Thoracic aorta (tissue), 2 donors: ENCODE data around the gene TBL1X. TPM values are rescaled to one million over a fixed set of nuclear protein-coding genes. Genes with fewer than 3 reads are reported as not detected.

ENCODE experiments used
- ATAC-seq: fragments of 150-250 bp; one replicate; pipeline ENCODE4 v1.8.0; 2017; ENCODE audit warnings: low read depth; ENCODE audit not compliant: insufficient number of reproducible peaks, low FRiP score
- DNase-seq: peaks from one replicate; pipeline ENCODE4 v3.0.0-alpha.2; 2020; ENCODE audit warnings: low spot score
- H3K27ac ChIP-seq, 2 donors: fragments of 200-600 bp; sonication (generic); 1 replicate in 1 of 2; 2 replicates in 1 of 2; pipeline ENCODE4 v1.5.1; 2016; ENCODE audit warnings: mild to moderate bottlenecking in 2 of 2, moderate library complexity in 2 of 2
- H3K27me3 ChIP-seq: fragments of 200-600 bp; sonication (generic); replicated peaks from 2 replicates; pipeline ENCODE4 v1.6.0; 2016; ENCODE audit warnings: mild to moderate bottlenecking; ENCODE audit not compliant: insufficient read depth
- H3K36me3 ChIP-seq: fragments of 200-600 bp; sonication (generic); one replicate; pipeline ENCODE4 v1.5.1; 2016
- H3K4me1 ChIP-seq, 2 donors: fragments of 200-600 bp; sonication (generic); 1 replicate in 1 of 2; 2 replicates in 1 of 2; pipeline versions ENCODE4 v1.5.1 to v1.6.0; 2016; ENCODE audit warnings: low read depth in 2 of 2, mild to moderate bottlenecking in 1 of 2; ENCODE audit not compliant: control insufficient read depth in 1 of 2
- H3K4me3 ChIP-seq: fragments of 200-600 bp; sonication (generic); 2 replicates; pipeline ENCODE4 v1.5.1; 2016; ENCODE audit warnings: mild to moderate bottlenecking
- H3K9me3 ChIP-seq: fragments of 200-600 bp; sonication (generic); 2 replicates; pipeline ENCODE4 v1.5.1; 2016
- total RNA-seq, 2 donors: library from RNA; depleted of rRNA; stranded (reverse); fragments of >200 nt; gene quantifications; one replicate each; pipeline versions ENCODE4 v1.1.0 to v1.2.3, GENCODE V29; 2016
- TF ChIP-seq, protein P1 (sequence below): fragments of 200-600 bp; sonication (generic); IDR thresholded peaks from one replicate; pipeline ENCODE4 v1.5.1; 2019; ENCODE audit warnings: antibody characterized with exemption

Gene TBL1X
- total RNA-seq, 2 donors from 2014 or later: 37.9 to 39.7 TPM

- TF ChIP-seq, protein P1, sequence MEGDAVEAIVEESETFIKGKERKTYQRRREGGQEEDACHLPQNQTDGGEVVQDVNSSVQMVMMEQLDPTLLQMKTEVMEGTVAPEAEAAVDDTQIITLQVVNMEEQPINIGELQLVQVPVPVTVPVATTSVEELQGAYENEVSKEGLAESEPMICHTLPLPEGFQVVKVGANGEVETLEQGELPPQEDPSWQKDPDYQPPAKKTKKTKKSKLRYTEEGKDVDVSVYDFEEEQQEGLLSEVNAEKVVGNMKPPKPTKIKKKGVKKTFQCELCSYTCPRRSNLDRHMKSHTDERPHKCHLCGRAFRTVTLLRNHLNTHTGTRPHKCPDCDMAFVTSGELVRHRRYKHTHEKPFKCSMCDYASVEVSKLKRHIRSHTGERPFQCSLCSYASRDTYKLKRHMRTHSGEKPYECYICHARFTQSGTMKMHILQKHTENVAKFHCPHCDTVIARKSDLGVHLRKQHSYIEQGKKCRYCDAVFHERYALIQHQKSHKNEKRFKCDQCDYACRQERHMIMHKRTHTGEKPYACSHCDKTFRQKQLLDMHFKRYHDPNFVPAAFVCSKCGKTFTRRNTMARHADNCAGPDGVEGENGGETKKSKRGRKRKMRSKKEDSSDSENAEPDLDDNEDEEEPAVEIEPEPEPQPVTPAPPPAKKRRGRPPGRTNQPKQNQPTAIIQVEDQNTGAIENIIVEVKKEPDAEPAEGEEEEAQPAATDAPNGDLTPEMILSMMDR: no peak
- H3K4me1 ChIP-seq: no peaks in the 10 kb centered on the region
- no peaks in the 10 kb centered on the region for H3K9me3 ChIP-seq
- no peaks in the 10 kb centered on the region for H3K27me3 ChIP-seq
- no peaks in the 10 kb centered on the region for H3K36me3 ChIP-seq
- no peak overlapping the region for H3K4me3 ChIP-seq
- DNase-seq: no peak
- no peak for ATAC-seq
- no peak overlapping the region for H3K27ac ChIP-seq
Observed at GRCh38 chrX:9510366-9510765, 45.5 kb downstream of the TBL1X start.

DNA sequence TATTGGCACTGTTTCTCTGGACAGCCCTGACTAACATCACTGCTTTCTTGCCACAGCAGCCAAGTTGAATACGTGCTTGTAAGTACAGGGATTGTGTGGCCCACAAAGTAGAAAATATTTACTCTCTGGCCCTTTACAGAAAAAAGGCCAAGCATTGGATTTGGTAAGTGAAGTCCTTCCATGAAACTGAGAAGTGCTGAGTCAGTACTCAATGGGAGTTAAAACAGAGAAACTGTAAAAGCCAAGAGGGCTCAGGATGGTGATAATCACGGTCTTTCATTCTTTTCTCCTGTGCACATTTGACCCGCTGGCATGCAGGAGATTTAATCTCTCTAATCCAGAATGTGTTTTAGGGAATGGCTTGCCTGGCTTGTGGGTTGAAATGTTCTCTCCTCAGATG, 46.1 kb downstream of the TBL1X start:
- no peaks in the 10 kb centered on the region for H3K27me3 ChIP-seq
- ATAC-seq (no peak), DNase-seq (no peak)
- H3K27ac ChIP-seq: no peak overlapping the region
- TF ChIP-seq, protein P1: no peak
- H3K4me1 ChIP-seq: no peaks in the 10 kb centered on the region
- H3K9me3 ChIP-seq: no peaks in the 10 kb centered on the region
- H3K4me3 ChIP-seq: no peak overlapping the region
- no peaks in the 10 kb centered on the region for H3K36me3 ChIP-seq

DNA sequence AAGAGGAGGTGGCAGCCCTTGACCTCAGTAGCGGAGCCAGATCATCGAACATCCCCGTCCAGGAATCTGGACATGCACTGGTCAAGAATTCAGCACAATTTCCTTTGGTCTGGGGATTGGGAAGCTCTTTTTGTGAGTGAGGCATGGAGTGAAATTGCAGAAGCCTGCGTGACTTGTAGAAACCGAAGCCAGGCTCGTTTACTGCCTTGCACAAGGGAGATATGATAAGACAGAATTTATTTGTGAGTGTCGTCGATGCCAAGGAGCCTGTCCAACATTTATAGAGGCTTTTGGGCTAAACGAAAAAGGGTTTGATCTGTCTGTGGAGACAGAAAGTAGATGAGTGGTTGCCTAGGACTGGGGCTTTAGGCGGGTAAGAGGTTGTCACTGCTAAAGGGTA, 50.6 kb downstream of the TBL1X start:
- Histone ChIP-seq H3K9me3 (no peaks in the 10 kb centered on the region), H3K36me3 (no peaks in the 10 kb centered on the region), H3K27ac (no peak overlapping the region), H3K4me1 (no peaks in the 10 kb centered on the region), H3K27me3 (no peaks in the 10 kb centered on the region), H3K4me3 (no peak overlapping the region)
- TF ChIP-seq, protein P1: no peak
- ATAC-seq: no peak
- DNase-seq: no peak

GRCh38 chrX:9515973-9516538, 51.2 kb downstream of the TBL1X start:
- no peak for DNase-seq

GRCh38 chrX:9516635-9517034, 51.8 kb downstream of the TBL1X start:
- H3K27ac ChIP-seq: no peak overlapping the region
- no peaks in the 10 kb centered on the region for H3K36me3 ChIP-seq
- no peaks in the 10 kb centered on the region for H3K27me3 ChIP-seq
- H3K4me1 ChIP-seq: no peaks in the 10 kb centered on the region
- ATAC-seq (no peak), DNase-seq (no peak)
- no peaks in the 10 kb centered on the region for H3K9me3 ChIP-seq
- H3K4me3 ChIP-seq: no peak overlapping the region
- TF ChIP-seq, protein P1: no peak

More at GRCh38 chrX:9515973-9516538, 51.2 kb downstream of the TBL1X start:
- Histone ChIP-seq H3K4me1 (no peaks in the 10 kb centered on the region), H3K36me3 (no peaks in the 10 kb centered on the region), H3K4me3 (no peak overlapping the region), H3K9me3 (no peaks in the 10 kb centered on the region), H3K27me3 (no peaks in the 10 kb centered on the region), H3K27ac (no peak overlapping the region)
- TF ChIP-seq, protein P1: no peak
- no peak for ATAC-seq
